ENCODE results near the gene GRK6.
A peak's percentile ranks its signal among the peaks of the same experiment; 100 is the strongest.

GRK6 gene

DNA sequence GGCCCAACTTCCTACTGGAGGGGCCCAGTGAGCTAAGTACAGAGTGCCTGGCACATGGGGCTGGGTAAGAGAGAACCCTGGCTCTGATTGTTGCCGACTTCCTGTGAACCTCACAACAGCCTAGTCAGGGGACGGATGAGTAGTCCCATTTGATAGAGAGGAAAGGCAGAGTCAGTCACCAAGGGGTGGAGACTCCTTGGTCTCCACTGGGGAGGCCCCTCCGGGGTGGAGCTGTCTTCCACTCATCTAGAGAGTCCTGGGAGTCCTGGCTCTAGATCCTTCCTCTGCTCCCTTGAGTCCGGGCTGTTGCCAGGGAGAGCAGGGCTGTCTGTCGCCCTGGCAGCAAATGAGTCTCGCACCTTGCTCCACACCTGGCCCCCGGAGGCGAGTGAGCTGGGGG lies 8.0 kb downstream of the GRK6 start:
- H3K4me3 ChIP-seq (replicated peaks in 1 of 2; ENCODE audit: low read depth in 2 of 2, low read length in 2 of 2) = no peak overlapping the region
- TF ChIP-seq, protein P1, sequence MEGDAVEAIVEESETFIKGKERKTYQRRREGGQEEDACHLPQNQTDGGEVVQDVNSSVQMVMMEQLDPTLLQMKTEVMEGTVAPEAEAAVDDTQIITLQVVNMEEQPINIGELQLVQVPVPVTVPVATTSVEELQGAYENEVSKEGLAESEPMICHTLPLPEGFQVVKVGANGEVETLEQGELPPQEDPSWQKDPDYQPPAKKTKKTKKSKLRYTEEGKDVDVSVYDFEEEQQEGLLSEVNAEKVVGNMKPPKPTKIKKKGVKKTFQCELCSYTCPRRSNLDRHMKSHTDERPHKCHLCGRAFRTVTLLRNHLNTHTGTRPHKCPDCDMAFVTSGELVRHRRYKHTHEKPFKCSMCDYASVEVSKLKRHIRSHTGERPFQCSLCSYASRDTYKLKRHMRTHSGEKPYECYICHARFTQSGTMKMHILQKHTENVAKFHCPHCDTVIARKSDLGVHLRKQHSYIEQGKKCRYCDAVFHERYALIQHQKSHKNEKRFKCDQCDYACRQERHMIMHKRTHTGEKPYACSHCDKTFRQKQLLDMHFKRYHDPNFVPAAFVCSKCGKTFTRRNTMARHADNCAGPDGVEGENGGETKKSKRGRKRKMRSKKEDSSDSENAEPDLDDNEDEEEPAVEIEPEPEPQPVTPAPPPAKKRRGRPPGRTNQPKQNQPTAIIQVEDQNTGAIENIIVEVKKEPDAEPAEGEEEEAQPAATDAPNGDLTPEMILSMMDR (IDR thresholded peaks at IDR 0.05; ENCODE audit: low read depth, low read length) = no peak
- DNase-seq (ENCODE audit: low read depth in 2 of 2) = peak in 1 of 2 donors; percentile 23

DNA sequence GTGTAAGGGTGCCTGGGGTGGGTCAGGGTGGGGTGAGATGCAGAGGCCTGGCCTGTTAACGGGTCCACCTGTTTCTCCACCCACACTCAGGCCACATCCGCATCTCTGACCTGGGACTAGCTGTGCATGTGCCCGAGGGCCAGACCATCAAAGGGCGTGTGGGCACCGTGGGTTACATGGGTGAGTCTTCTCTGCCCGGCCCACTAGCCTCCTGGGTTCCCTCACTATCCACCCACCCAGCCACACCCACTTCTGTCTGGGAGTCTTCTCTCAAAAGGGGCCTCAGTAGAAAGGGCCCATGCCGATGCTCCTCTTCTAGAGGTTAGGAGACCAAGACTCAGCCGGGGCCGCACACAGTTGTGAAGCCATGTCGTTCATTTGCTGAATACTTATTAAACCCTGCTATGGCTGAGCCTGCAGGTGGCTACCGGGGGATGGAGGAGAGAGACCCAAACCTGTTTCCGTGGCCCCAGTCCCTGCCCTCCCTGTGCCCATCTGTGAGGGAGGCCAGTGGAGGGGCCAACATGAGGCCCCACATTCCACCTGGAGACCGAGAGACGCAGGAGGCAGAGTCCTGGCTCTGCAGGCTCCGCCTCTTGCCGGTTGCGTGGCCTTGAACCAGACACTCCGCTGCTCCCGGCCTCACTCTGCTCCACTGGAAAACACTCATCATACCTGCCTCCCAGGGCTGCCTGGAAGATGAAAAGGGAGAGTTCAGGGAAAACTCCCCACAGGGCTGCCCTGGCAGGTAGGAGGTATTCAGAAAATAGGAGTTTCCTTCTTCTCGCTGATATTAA lies 8.7 kb downstream of the GRK6 start:
- TF ChIP-seq, protein P1 (IDR thresholded peaks at IDR 0.05; ENCODE audit: low read depth, low read length) = no peak

GRCh38 chr5:177435847-177436536 lies 9.5 kb downstream of the GRK6 start:
- DNase-seq (ENCODE audit: low read depth in 2 of 2) = no peak
- TF ChIP-seq, protein P1 (IDR thresholded peaks at IDR 0.05; ENCODE audit: low read depth, low read length) = no peak

More for the DNA sequence above, 8.7 kb downstream of the GRK6 start:
- H3K4me3 ChIP-seq (replicated peaks in 1 of 2; ENCODE audit: low read depth in 2 of 2, low read length in 2 of 2) = no peak overlapping the region
- no peak for DNase-seq (ENCODE audit: low read depth in 2 of 2)

DNA sequence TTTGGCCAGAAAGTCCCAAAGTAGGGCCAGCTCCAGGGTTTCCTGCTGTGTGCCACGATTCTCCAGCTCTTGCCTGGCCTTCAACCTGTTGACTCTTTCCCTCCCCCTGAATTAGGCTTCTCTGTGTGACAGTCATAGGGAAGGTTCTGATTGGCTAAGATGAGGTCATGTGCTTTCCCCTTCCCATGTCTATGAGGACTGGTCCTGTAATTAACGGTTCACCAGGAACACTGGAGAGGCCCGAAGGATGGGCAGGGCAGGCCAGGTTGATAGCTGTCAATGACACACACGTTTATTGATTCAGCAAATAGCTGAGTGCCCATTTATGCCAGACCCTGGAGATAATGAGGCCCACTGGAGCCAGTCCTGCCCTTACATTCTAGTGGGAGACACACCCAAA lies 11.1 kb downstream of the GRK6 start:
- TF ChIP-seq, protein P1 (IDR thresholded peaks at IDR 0.05; ENCODE audit: low read depth, low read length) = no peak
- no peak overlapping the region for H3K4me3 ChIP-seq (replicated peaks in 1 of 2; ENCODE audit: low read depth in 2 of 2, low read length in 2 of 2)
- no peak for DNase-seq (ENCODE audit: low read depth in 2 of 2)

More at GRCh38 chr5:177435847-177436536, 9.5 kb downstream of the GRK6 start:
- no peak overlapping the region for H3K4me3 ChIP-seq (replicated peaks in 1 of 2; ENCODE audit: low read depth in 2 of 2, low read length in 2 of 2)

GRCh38 chr5:177438468-177438867 lies 12.0 kb downstream of the GRK6 start:
- H3K4me3 ChIP-seq (replicated peaks in 1 of 2; ENCODE audit: low read depth in 2 of 2, low read length in 2 of 2) = no peak overlapping the region
- DNase-seq (ENCODE audit: low read depth in 2 of 2) = no peak
- TF ChIP-seq, protein P1 (IDR thresholded peaks at IDR 0.05; ENCODE audit: low read depth, low read length) = no peak

DNA sequence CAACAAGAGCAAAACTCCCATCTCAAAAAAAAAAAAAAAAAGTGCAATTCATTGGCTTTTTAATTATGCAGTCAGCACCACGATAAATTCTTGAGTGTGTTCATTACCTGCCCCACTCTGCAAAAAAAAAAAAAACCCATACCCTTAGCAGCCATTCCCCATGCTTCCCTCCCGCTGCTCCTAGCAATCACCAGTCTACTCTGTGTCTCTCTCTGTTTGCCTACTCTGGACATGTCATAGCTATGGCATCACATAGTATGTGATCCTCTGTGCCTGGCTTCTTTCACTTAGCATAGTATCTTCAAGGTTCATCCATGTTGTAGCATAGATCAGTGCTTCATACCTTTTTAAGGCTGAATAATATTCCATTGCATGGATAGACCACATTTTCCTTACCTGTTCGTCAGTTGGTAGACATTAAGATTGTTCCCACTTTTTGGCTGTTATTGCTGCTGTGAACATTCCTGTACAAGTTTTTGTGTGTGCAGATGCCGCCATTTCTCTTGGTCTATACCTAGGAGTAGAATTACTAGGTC lies 13.1 kb downstream of the GRK6 start:
- DNase-seq (ENCODE audit: low read depth in 2 of 2) = no peak
- TF ChIP-seq, protein P1 (IDR thresholded peaks at IDR 0.05; ENCODE audit: low read depth, low read length) = no peak
- no peak overlapping the region for H3K4me3 ChIP-seq (replicated peaks in 1 of 2; ENCODE audit: low read depth in 2 of 2, low read length in 2 of 2)

Data from cardiac fibroblast (primary cell).